HEK293 (cell line): Measurements from ENCODE around the gene PROX1.

Experiments used
- CTCF ChIP-seq: fragments of 450-650 bp; formaldehyde crosslinking; IDR thresholded peaks from 2 replicates; pipeline ENCODE4 v1.5.1; 2016; ENCODE audit warnings: missing biosample characterization, missing genetic modification characterization
- REST ChIP-seq: fragments of 450-650 bp; formaldehyde crosslinking; IDR thresholded peaks from 2 replicates; pipeline ENCODE4 v1.5.1; 2016; ENCODE audit warnings: missing biosample characterization, missing genetic modification characterization
- ZNF274 ChIP-seq, 2 experiments: fragments of 200-500 bp in 1 of 2; fragments of 450-650 bp in 1 of 2; sonication (Bioruptor generic) in 1 of 2; formaldehyde crosslinking in 1 of 2; IDR thresholded peaks; 2 replicates each; pipeline versions ENCODE4 v1.5.1 to v1.6.1; 2014 to 2016; ENCODE audit warnings: borderline replicate concordance in 1 of 2, inconsistent platforms in 1 of 2, low read length in 1 of 2, missing biosample characterization in 1 of 2, missing genetic modification characterization in 1 of 2

- TF ChIP-seq CTCF (tag by site-specific recombination), result no peak
- TF ChIP-seq ZNF274 (IDR thresholded peaks at IDR 0.05; ENCODE audit: low read length), result no peak
- TF ChIP-seq ZNF274 (tag by site-specific recombination; IDR thresholded peaks at IDR 0.05; ENCODE audit: borderline replicate concordance), result no peak
- no peak for TF ChIP-seq REST (tag by site-specific recombination)
Measured at GRCh38 chr1:214037468-214037867, 49.7 kb downstream of the PROX1 start.
